Measurements from ENCODE around the gene NKX1-1. TPM values are rescaled to one million over a fixed set of nuclear protein-coding genes. Genes with fewer than 3 reads are reported as not detected.

NKX1-1 gene
- polyA plus RNA-seq, 1 donor from 2014 or later = not detected

- Histone ChIP-seq H3K4me2 (ENCODE audit: low read length) (no peak overlapping the region), H3K9ac (ENCODE audit: low read length) (no peak overlapping the region), H3K9me2 (ENCODE audit: insufficient read depth, low read length) (no peaks in the 10 kb centered on the region), H2AFZ (ENCODE audit: low read depth, low read length) (no peak overlapping the region), H3F3A (ENCODE audit: insufficient read depth, low read length, poor library complexity, severe bottlenecking) (no peaks in the 10 kb centered on the region), H3K36me3 (ENCODE audit: insufficient read depth, low read length) (no peaks in the 10 kb centered on the region), H4K20me1 (ENCODE audit: insufficient read depth) (no peaks in the 10 kb centered on the region), H3K79me2 (replicated peaks; ENCODE audit: insufficient read depth, low read length) (no peaks in the 10 kb centered on the region), H3K9me3 (ENCODE audit: low read length) (peaks cover 8% of the 10 kb centered on the region), H3K27me3 (ENCODE audit: insufficient read depth, low read depth, low read length) (no peaks in the 10 kb centered on the region), H3K27ac (ENCODE audit: low read length) (no peak overlapping the region), H3K4me3 (ENCODE audit: low read length) (no peak overlapping the region)
- TF ChIP-seq SMC3 (conservative IDR thresholded peaks at IDR 0.05; ENCODE audit: poor library complexity) (no peak), EZH2 (IDR thresholded peaks at IDR 0.05; ENCODE audit: borderline replicate concordance, insufficient read depth, low read length, poor library complexity, severe bottlenecking) (peak; percentile 45)
These were observed 46.3 kb upstream of the NKX1-1 start for GRCh38 chr4:1452431-1453051.

GRCh38 chr4:1451752-1452122, 45.5 kb upstream of the NKX1-1 start:
- Histone ChIP-seq H3K9me3 (ENCODE audit: low read length) (peaks cover 8% of the 10 kb centered on the region), H3F3A (ENCODE audit: insufficient read depth, low read length, poor library complexity, severe bottlenecking) (no peaks in the 10 kb centered on the region), H3K4me3 (ENCODE audit: low read length) (no peak overlapping the region), H3K27ac (ENCODE audit: low read length) (no peak overlapping the region), H3K79me2 (replicated peaks; ENCODE audit: insufficient read depth, low read length) (no peaks in the 10 kb centered on the region), H3K9me2 (ENCODE audit: insufficient read depth, low read length) (no peaks in the 10 kb centered on the region), H3K9ac (ENCODE audit: low read length) (no peak overlapping the region), H4K20me1 (ENCODE audit: insufficient read depth) (no peaks in the 10 kb centered on the region), H3K4me2 (ENCODE audit: low read length) (no peak overlapping the region), H3K36me3 (ENCODE audit: insufficient read depth, low read length) (no peaks in the 10 kb centered on the region), H3K27me3 (ENCODE audit: insufficient read depth, low read depth, low read length) (no peaks in the 10 kb centered on the region), H2AFZ (ENCODE audit: low read depth, low read length) (no peak overlapping the region)
- TF ChIP-seq CTCF (IDR thresholded peaks at IDR 0.05; ENCODE audit: poor library complexity, severe bottlenecking) (no peak), EZH2 (IDR thresholded peaks at IDR 0.05; ENCODE audit: borderline replicate concordance, insufficient read depth, low read length, poor library complexity, severe bottlenecking) (no peak), TAF1 (IDR thresholded peaks at IDR 0.05; ENCODE audit: low read depth) (no peak), RAD21 (conservative IDR thresholded peaks at IDR 0.05) (no peak), MXI1 (conservative IDR thresholded peaks at IDR 0.05; ENCODE audit: poor library complexity, severe bottlenecking) (no peak)

- peaks cover 8% of the 10 kb centered on the region for H3K9me3 ChIP-seq (ENCODE audit: low read length)
- H3K9ac ChIP-seq (ENCODE audit: low read length) = no peak overlapping the region
- H3K4me3 ChIP-seq (ENCODE audit: low read length) = no peak overlapping the region
- no peaks in the 10 kb centered on the region for H4K20me1 ChIP-seq (ENCODE audit: insufficient read depth)
- H3K36me3 ChIP-seq (ENCODE audit: insufficient read depth, low read length) = no peaks in the 10 kb centered on the region
- H3K4me2 ChIP-seq (ENCODE audit: low read length) = no peak overlapping the region
- no peaks in the 10 kb centered on the region for H3K27me3 ChIP-seq (ENCODE audit: insufficient read depth, low read depth, low read length)
- no peaks in the 10 kb centered on the region for H3K79me2 ChIP-seq (replicated peaks; ENCODE audit: insufficient read depth, low read length)
- no peaks in the 10 kb centered on the region for H3F3A ChIP-seq (ENCODE audit: insufficient read depth, low read length, poor library complexity, severe bottlenecking)
- TF ChIP-seq SMC3 (conservative IDR thresholded peaks at IDR 0.05; ENCODE audit: poor library complexity) (no peak), TAF1 (IDR thresholded peaks at IDR 0.05; ENCODE audit: low read depth) (no peak), EP300 (conservative IDR thresholded peaks at IDR 0.05; ENCODE audit: poor library complexity, severe bottlenecking) (no peak), POLR2AphosphoS5 (IDR thresholded peaks at IDR 0.05) (no peak), MXI1 (conservative IDR thresholded peaks at IDR 0.05; ENCODE audit: poor library complexity, severe bottlenecking) (no peak), CTCF (IDR thresholded peaks at IDR 0.05; ENCODE audit: poor library complexity, severe bottlenecking) (no peak), RAD21 (conservative IDR thresholded peaks at IDR 0.05) (no peak), EZH2 (IDR thresholded peaks at IDR 0.05; ENCODE audit: borderline replicate concordance, insufficient read depth, low read length, poor library complexity, severe bottlenecking) (no peak), REST (IDR thresholded peaks at IDR 0.05; ENCODE audit: borderline replicate concordance) (no peak)
- H3K27ac ChIP-seq (ENCODE audit: low read length) = no peak overlapping the region
- H2AFZ ChIP-seq (ENCODE audit: low read depth, low read length) = no peak overlapping the region
- H3K9me2 ChIP-seq (ENCODE audit: insufficient read depth, low read length) = no peaks in the 10 kb centered on the region
These were observed 45.0 kb upstream of the NKX1-1 start for GRCh38 chr4:1451106-1451751.

All from neural cell (in vitro differentiated cells).